Left cardiac atrium (tissue), 4 donors: ENCODE results near the gene SPRYD7. TPM values are rescaled to one million over a fixed set of nuclear protein-coding genes. Genes with fewer than 3 reads are reported as not detected.
A peak's percentile ranks its signal among the peaks of the same experiment; 100 is the strongest.
"Not testable (repeated sequence)": the region's sequence is repeated elsewhere in the genome, so short reads cannot be mapped to it uniquely, and the experiment has no call there.

Experiments used
- ATAC-seq, 2 donors: fragments of 200-7000 bp; cut with Tn5 transposase; one replicate each; pipeline ENCODE4 v1.9.1; 2020; ENCODE audit warnings: mild to moderate bottlenecking in 2 of 2, moderate library complexity in 2 of 2
- DNase-seq: peaks from one replicate; pipeline ENCODE4 v3.0.0-alpha.2; 2020
- intact Hi-C, 2 donors: fragments of 100-400 bp; cut with DNase I; formaldehyde crosslinking; loops; one replicate each; pipeline versions ENCODE4 v1.14.1 to v1.15.1; 2022 to 2023
- long read RNA-seq: library from polyadenylated mRNA; unstranded; transcript quantifications from one replicate; pipeline ENCODE4 v2.0.0, GENCODE V29; 2021
- total RNA-seq, 2 donors: library from RNA; stranded (reverse); fragmentation: NEBNext Ultra II Directional; extraction: Animal tissue kit (Norgen Biotek cat#: 25700); gene quantifications; one replicate each; pipeline ENCODE4 v1.2.1, GENCODE V29; 2021
- donor health status: DM: no; HTN: yes; CAD: no.
- donor health status: DM: no; HTN: yes; CAD: no; lungs with severe emphysema.
- donor health status: DM: yes; HTN: yes; CAD: no.
- donor health status: Dilated cardiomyopathy.

The SPRYD7 gene, protein sequence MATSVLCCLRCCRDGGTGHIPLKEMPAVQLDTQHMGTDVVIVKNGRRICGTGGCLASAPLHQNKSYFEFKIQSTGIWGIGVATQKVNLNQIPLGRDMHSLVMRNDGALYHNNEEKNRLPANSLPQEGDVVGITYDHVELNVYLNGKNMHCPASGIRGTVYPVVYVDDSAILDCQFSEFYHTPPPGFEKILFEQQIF
- 10 to 100 TPM in 1 of 2 donors, 1 to 10 TPM in 1; 8.6 to 11.7 TPM for total RNA-seq
- long read RNA-seq, transcript SPRYD7-201 (5 exons, 3,053 nt): major isoform, 15 of 17 reads
- long read RNA-seq, partial matches to known transcripts: 0 of 17 reads
- long read RNA-seq, other reads (novel, unspliced or antisense): 1 of 17 reads

DNA sequence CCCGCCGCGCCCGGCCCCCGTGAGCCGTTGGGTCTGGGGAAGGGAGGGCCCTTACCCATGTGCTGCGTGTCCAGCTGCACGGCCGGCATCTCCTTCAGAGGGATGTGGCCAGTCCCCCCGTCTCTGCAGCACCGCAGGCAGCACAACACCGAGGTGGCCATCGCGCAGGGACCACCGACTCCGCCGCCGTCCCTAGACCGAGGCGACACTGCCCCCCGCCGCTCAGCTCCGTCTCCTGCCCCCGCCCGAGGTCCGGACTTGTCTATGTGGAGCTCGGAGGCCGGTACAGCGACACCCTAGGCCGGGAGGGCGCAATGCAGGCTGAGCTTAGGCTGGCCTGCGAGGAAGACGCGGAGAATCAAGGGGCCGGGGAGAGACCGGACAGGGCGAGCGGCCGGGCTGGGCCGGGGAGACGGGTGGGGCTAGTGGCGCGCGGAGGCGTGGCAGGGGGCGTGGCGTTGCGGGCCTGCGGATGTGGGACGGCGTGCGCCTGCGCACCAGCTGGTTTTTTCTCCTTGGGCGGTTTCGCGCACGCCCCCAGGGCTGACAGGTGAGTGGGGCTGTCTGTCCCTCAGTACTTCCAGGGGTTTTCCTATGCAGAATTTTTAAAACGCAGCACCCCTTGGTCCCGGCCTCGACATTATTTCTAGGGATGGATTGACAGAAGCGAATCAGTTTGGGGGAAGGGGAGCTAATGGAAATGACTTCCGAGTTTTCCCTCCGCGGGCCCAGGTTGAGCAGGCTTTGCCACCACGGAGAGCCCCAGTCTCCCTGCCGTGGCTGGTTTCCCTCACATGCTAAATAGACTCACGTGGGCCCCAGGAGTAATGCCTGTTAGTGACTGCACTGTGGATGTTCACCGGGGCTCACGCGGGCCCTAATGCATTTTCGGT is at the start of gene SPRYD7:
SPRYD7 (minus strand) TSS at position 266 of the 893 bp plus-strand sequence; CDS start at position 161, 105 bp downstream.
- ATAC-seq (peak; percentile 99 to 100), DNase-seq (peak; percentile 98)
- intact Hi-C loops: no loop called here

GRCh38 chr13:49985129-49985528 is 49.0 kb upstream of the SPRYD7 start:
- no peak for ATAC-seq
- DNase-seq: no peak
- intact Hi-C loops: no loop called here

DNA sequence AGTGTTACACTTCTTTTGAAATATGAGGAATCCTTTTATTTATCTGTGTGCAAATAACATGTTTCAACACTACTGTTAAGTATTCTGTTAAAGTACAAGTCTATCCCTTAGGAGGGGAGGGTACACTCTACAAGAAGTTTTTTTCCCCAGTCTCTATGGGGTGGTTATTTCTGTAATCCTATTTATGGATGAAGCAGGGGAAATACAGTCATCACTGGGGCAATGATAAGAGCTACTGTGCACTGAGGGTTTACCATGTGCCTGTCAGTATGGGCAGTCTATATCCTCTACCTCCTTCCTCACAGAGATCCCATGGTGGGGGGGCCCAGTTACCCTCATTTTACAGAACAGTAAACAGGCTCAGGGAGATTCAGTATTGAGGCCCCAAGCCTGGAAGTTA is 44.1 kb upstream of the SPRYD7 start:
- DNase-seq (no peak), ATAC-seq (no peak)
- intact Hi-C loops: loop anchor here in 1 of 2 donors (5.0 kb wide), 1 partner anchor 932 kb away; no protein-coding TSS in a partner anchor

DNA sequence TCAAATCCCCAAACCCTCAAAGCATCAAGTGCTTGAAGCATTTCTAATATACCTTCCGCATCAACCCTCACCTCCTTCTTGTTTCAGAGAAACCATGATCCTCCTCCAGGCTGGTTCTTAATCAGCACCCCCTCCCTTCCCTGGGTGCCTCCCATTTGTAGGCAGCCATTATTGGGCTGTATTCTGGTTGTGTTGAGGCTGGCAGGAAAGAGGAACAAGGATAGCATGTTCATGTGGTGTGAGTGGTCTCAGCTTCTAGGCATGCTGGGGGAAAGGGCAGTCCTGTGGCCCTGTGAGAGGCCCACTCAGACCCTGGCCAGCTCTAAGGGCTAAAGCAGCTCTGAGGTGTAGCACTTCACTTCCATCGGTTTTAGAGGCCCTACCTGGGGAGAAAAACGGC is 41.9 kb upstream of the SPRYD7 start:
- intact Hi-C loops: loop anchor here (2.0 to 10.0 kb wide), 6 partner anchors 537 to 1094 kb away; no protein-coding TSS in a partner anchor
- ATAC-seq: no peak

DNA sequence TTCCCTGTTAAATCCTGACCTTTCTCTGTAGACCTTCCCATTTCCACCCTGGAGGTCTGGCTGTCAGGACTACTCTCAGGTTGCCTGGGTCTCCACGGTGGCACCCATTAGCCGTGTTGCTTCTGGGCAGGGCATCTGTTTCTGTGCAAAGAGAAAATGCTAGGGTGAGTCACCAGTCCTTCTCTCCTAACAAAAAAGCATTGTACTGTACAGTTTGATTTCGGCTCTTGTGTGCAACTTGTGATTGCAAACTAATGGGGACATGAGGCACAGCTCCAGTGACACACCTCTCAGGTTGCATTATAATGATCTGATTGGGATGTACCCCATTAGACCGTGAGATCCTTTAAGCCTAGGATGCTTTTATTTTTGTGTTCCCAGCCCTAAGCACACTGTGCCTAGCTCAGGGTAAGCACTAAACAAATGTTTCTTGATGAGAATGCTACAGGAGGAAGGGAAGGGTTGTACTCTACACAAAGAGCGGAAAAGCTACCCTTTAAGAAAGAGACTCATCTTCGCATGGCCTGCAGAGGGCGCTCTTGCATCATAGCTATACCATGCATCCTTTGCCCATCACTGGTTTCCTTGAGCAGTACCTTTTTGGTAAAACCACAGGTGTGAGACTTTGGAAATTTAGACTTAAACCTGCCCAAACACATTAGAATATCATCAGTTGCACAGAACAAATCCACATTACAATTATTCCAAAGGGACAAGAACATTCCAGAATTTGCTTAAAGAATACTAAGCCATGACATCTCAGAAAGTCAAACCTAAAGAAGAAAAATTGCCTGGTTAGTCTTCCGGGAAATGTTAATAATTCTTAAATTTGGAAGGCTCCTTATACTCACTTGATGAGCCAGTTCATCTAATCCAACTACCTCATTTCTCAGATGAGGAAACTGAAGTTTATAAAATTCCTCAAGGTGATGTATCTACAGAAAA is 40.4 kb upstream of the SPRYD7 start:
- peak; percentile 61 to 78 for ATAC-seq
- DNase-seq: peak; percentile 72
- intact Hi-C loops: loop anchor here (2.0 to 10.0 kb wide), 6 partner anchors 538 to 1096 kb away; no protein-coding TSS in a partner anchor

More for the DNA sequence above, 41.9 kb upstream of the SPRYD7 start:
- no peak for DNase-seq

- ATAC-seq (no peak), DNase-seq (no peak)
- intact Hi-C loops: loop anchor here (2.0 to 10.0 kb wide), 6 partner anchors 539 to 1096 kb away; no protein-coding TSS in a partner anchor
Measured at GRCh38 chr13:49975826-49976225, 39.7 kb upstream of the SPRYD7 start.

DNA sequence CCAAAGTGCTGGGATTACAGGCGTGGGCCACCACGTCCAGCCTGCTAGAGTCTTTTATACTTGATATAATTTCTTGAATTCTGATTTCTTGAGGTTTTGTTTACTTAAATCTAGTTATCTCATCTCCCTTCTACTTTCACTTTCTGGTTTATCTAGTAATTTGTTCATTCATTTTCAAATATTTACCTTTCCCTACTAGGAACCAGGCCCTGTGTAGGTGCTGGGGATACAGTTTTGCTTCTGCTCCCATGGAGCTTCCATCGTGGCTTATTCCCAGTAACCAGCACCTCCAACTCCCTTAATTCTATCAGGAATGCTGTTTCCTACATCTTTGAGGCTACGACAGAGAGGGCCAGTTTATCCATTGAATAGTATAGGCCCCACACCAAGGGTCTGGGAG is 36.6 kb upstream of the SPRYD7 start:
- intact Hi-C loops: loop anchor here (10.0 kb wide), 2 partner anchors 542 to 552 kb away; no protein-coding TSS in a partner anchor
- ATAC-seq: no peak
- DNase-seq: no peak

- DNase-seq: no peak
- intact Hi-C loops: no loop called here
- no peak for ATAC-seq
Measured at GRCh38 chr13:49967456-49967855, 31.3 kb upstream of the SPRYD7 start.

DNA sequence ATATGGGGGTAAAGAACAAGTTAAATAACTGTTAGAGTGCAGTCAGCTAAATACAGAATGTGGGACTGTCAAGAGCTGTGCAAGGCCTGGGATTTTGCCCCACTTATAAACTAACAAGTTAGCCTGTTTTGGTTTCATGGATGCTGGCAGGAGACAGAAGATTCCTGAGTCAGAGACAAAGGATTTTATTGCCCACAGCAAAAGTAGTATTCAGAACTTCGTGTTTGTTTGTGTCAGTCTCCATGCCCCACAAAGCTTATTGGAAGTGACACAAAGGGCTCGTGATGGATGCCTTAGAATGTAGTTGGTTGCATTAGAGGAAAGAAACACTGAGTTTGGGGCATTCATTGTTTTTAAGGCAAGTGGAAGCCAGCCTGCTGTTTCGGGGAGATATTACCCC is 22.2 kb upstream of the SPRYD7 start:
- ATAC-seq (no peak), DNase-seq (no peak)
- intact Hi-C loops: no loop called here

- DNase-seq (no peak), ATAC-seq (no peak)
- intact Hi-C loops: no loop called here
Measured at GRCh38 chr13:49956131-49956530, 20.0 kb upstream of the SPRYD7 start.

DNA sequence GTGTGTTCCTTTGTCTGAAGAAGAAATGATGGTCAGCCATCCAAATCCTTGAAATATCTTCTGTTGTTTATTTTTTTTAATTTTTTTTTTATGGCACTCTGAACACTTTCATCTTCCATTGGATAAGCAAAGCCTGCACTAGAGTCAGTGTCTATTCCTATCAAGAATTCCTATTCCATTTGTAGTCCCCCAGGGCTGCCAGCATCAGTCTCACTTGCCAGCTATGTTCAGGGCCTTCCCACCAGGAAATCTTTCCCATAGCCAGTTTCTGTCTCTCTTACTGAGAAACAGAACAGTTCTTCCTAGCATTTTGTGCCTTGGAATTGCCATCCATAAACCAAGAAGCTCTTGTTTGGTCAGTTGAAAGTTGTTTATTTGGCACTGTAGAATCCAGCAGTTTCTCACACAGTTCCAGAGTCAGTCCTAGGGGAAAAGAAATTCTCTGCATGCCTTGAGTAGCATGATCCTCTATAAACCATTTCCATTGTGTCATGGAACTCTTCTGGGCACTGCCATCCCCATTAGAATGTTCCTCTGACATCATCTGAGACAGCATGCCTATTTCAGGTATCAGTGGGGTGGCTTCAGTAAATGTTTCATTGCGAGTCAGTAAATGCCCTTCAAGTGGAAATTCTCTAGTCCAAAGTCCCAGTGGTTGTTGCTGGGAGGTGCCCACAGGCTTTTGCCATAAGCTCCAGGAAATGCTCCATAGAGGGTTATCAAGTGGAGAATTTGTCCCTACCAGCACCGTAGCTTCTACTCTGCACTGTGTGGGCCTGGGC is 18.7 kb upstream of the SPRYD7 start:
- ATAC-seq: no peak
- intact Hi-C loops: no loop called here
- DNase-seq: no peak

DNA sequence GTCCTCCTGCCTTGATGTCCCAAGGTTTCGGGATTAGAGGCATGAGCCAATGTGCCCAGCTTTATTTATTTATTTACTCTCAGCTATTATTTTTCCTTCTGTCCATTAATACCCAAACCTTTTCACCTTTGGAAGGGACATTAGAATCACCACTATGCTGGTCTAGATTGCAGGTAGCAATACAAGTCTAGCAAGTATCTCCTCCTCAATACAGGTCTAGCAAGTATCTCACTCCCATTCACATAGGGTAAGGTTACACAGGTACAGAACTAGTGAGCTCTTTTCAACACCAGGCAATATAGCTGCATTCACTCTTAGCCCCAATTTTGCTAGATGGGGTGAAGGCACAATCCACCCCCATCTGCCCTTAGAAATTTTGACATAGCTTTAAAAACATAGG is 17.4 kb upstream of the SPRYD7 start:
- intact Hi-C loops: no loop called here

DNA sequence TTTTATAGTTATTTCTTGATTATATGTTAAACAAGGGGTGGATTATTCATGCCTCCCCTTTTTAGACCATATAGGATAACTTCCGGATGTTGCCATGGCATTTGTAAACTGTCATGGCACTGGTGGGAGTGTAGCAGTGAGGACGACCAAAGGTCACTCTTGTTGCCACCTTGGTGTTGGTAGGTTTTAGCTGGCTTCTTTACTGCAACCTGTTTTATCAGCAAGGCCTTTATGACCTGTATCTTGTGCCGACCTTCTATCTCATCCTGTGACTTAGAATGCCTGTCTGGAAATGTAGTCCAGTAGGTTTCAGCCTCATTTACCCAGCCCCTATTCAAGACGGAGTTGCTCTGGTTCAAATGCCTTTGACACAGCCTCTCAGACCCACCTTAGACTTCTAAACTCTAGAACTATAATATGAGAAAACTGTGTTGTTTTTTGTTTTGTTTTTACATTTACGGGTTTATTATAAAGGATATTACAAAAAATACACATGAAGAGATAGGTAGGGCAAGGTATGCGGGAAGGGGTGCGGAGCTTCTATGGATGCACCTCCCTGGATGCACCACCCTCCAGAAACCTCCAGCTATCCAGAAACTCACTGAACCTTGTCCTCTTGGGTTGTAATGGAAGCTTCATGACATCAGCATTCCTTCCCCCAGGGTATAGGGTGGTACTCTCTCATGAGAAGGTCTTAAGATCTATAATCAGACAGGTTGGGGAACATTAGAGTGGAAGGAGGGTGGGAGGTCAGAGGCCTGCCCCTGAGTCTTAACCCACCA is 15.8 kb upstream of the SPRYD7 start:
- DNase-seq (no peak), ATAC-seq (no peak)
- intact Hi-C loops: no loop called here

More for the DNA sequence above, 17.4 kb upstream of the SPRYD7 start:
- no peak for ATAC-seq
- no peak for DNase-seq

- intact Hi-C loops, ATAC-seq, DNase-seq: not testable (repeated sequence)
Measured at GRCh38 chr13:49948777-49949270, 12.7 kb upstream of the SPRYD7 start.

- ATAC-seq: no peak
- no peak for DNase-seq
- intact Hi-C loops: no loop called here
Measured at GRCh38 chr13:49939321-49939720, 3.2 kb upstream of the SPRYD7 start.

DNA sequence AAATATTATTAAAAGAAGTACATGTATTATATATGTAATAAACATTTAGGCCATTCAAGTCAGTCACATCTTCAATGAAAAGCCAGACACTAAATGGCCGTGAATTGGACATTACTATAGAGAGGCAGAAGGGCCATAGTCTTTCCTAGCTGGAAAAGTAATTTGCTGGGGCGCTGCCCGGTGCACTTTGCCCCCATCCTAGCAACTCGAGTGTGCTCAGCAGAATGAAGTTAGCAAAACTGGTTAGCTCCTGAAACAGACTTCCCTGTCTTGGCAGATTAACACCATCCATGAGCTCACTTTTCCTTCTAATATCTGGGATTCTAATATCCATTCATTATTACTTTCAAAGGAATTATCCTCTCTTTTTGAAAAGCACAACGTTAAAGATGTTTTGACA is 2.8 kb upstream of the SPRYD7 start:
- DNase-seq (no peak), ATAC-seq (no peak)
- intact Hi-C loops: no loop called here

DNA sequence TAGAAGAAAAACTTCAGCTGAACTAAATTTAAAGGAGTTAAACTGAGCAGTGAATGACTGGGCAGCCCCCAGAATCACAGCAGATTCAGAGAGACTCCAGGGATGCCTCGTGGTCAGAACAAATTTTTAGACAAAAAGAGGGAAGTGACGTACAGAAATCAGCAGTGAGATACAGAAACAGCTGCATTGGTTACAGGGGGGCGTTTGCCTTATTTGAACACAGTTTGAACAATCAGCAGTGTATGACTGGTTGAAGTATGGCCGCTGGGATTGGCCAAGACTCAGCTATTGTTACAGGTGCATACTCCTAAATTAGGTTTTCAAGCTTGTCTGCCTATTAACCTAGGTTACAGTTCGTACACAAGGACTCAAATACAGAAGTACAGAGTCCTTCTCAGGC is 2.2 kb upstream of the SPRYD7 start:
- intact Hi-C loops: no loop called here
- ATAC-seq: no peak
- DNase-seq: no peak
